ENCODE data around the gene SOCS7.

DNA sequence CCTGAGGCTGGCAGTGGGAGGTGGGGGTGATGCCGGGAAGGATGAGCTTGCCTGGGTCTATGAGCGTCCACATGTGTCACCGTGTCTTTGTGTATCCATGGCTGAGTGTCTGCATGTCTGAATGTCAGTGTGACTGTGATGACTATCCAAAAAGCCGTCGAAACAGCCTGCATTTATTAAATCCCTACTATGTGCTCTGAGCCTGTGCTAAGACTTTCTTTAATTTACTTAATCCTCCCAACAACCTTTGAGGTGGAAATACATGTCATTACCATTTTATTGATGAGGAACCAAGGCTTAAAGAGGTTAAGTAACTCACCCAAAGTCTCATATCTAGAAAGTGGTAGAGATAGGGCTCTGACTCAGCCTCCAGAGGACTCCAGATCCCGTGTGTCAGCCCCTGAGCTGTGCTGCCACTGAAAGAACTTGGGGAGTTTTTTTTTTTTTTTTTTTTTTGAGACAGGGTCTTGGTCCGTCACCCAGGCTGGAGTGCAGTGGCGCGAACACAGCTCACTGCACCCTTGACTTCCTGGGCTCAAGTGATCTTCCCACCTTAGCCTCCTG is 96.6 kb downstream of the SOCS7 start:
- TF ChIP-seq POLR2A (IDR thresholded peaks at IDR 0.05; ENCODE audit: low read depth, low read length) = no peak
- TF ChIP-seq, protein P1, sequence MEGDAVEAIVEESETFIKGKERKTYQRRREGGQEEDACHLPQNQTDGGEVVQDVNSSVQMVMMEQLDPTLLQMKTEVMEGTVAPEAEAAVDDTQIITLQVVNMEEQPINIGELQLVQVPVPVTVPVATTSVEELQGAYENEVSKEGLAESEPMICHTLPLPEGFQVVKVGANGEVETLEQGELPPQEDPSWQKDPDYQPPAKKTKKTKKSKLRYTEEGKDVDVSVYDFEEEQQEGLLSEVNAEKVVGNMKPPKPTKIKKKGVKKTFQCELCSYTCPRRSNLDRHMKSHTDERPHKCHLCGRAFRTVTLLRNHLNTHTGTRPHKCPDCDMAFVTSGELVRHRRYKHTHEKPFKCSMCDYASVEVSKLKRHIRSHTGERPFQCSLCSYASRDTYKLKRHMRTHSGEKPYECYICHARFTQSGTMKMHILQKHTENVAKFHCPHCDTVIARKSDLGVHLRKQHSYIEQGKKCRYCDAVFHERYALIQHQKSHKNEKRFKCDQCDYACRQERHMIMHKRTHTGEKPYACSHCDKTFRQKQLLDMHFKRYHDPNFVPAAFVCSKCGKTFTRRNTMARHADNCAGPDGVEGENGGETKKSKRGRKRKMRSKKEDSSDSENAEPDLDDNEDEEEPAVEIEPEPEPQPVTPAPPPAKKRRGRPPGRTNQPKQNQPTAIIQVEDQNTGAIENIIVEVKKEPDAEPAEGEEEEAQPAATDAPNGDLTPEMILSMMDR (conservative IDR thresholded peaks at IDR 0.05; ENCODE audit: low read depth, low read length) = no peak
- TF ChIP-seq NFE2L2 (IDR thresholded peaks at IDR 0.05; ENCODE audit: low read depth, low read length) = no peak
- no peak for TF ChIP-seq MAFK (IDR thresholded peaks at IDR 0.05; ENCODE audit: low read depth, low read length)
- no peak for TF ChIP-seq RCOR1 (IDR thresholded peaks at IDR 0.05; ENCODE audit: insufficient replicate concordance, low read length)
- no peak for TF ChIP-seq RAD21 (IDR thresholded peaks at IDR 0.05; ENCODE audit: low read length)
- TF ChIP-seq RFX5 (IDR thresholded peaks at IDR 0.05; ENCODE audit: low read depth, low read length) = no peak
- 0 out of 2 replicates have a peak, but pooled peaks have one; percentile 28 for TF ChIP-seq MXI1 (IDR thresholded peaks at IDR 0.05; ENCODE audit: borderline replicate concordance, low read depth, low read length)
- TF ChIP-seq, protein P2, sequence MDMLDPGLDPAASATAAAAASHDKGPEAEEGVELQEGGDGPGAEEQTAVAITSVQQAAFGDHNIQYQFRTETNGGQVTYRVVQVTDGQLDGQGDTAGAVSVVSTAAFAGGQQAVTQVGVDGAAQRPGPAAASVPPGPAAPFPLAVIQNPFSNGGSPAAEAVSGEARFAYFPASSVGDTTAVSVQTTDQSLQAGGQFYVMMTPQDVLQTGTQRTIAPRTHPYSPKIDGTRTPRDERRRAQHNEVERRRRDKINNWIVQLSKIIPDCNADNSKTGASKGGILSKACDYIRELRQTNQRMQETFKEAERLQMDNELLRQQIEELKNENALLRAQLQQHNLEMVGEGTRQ (IDR thresholded peaks at IDR 0.05; ENCODE audit: low read depth, low read length) = no peak
- TF ChIP-seq, protein P3, sequence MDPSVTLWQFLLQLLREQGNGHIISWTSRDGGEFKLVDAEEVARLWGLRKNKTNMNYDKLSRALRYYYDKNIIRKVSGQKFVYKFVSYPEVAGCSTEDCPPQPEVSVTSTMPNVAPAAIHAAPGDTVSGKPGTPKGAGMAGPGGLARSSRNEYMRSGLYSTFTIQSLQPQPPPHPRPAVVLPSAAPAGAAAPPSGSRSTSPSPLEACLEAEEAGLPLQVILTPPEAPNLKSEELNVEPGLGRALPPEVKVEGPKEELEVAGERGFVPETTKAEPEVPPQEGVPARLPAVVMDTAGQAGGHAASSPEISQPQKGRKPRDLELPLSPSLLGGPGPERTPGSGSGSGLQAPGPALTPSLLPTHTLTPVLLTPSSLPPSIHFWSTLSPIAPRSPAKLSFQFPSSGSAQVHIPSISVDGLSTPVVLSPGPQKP (IDR thresholded peaks at IDR 0.05; ENCODE audit: borderline replicate concordance, low read depth, low read length) = no peak
